H9 (cell line): ENCODE results near the gene HNMT. TPM values are rescaled to one million over a fixed set of nuclear protein-coding genes. Genes with fewer than 3 reads are reported as not detected.

Source experiments
- DNase-seq: peaks from one replicate; pipeline ENCODE4 v3.0.0-alpha.2; 2017
- H2AFZ ChIP-seq: one replicate; pipeline ENCODE4 v1.6.1; 2013; ENCODE audit warnings: mild to moderate bottlenecking, low read length, control low read depth, moderate library complexity
- H2AK5ac ChIP-seq: 2 replicates; pipeline ENCODE4 v1.6.1; 2013; ENCODE audit warnings: low read length, control low read depth, mixed read lengths; ENCODE audit not compliant: insufficient read length
- H2BK120ac ChIP-seq: one replicate; pipeline ENCODE4 v1.6.1; 2013; ENCODE audit warnings: low read depth, mild to moderate bottlenecking, low read length, control low read depth, inconsistent platforms; ENCODE audit not compliant: poor library complexity, severe bottlenecking
- H2BK12ac ChIP-seq: 2 replicates; pipeline ENCODE4 v1.6.1; 2013; ENCODE audit warnings: low read length, control low read depth, mixed read lengths, low read depth; ENCODE audit not compliant: insufficient read length
- H2BK15ac ChIP-seq: 2 replicates; pipeline ENCODE4 v1.6.1; 2013; ENCODE audit warnings: low read depth, low read length, control low read depth
- H2BK20ac ChIP-seq: one replicate; pipeline ENCODE4 v1.6.1; 2013; ENCODE audit warnings: low read depth, mild to moderate bottlenecking, low read length, control low read depth, inconsistent platforms; ENCODE audit not compliant: poor library complexity, severe bottlenecking
- H2BK5ac ChIP-seq: 2 replicates; pipeline ENCODE4 v1.6.1; 2013; ENCODE audit warnings: low read length, control low read depth, mixed read lengths; ENCODE audit not compliant: insufficient read length
- H3K14ac ChIP-seq: 2 replicates; pipeline ENCODE4 v1.6.1; 2013; ENCODE audit warnings: low read length, control low read depth; ENCODE audit not compliant: insufficient read depth
- H3K18ac ChIP-seq: 2 replicates; pipeline ENCODE4 v1.6.1; 2013; ENCODE audit warnings: low read depth, mild to moderate bottlenecking, mixed read lengths, low read length, control low read depth; ENCODE audit not compliant: insufficient read length
- H3K23ac ChIP-seq: 2 replicates; pipeline ENCODE4 v1.6.1; 2013; ENCODE audit warnings: low read length, control low read depth, mixed read lengths, low read depth; ENCODE audit not compliant: insufficient read length
- H3K23me2 ChIP-seq: 2 replicates; pipeline ENCODE4 v1.6.1; 2013; ENCODE audit warnings: low read depth, mild to moderate bottlenecking, mixed read lengths, low read length, control low read depth; ENCODE audit not compliant: insufficient read length, poor library complexity, severe bottlenecking
- H3K27ac ChIP-seq: 2 replicates; pipeline ENCODE4 v1.5.1; 2013; ENCODE audit warnings: low read length, control low read depth, mixed read lengths, low read depth; ENCODE audit not compliant: insufficient read length
- H3K27me3 ChIP-seq: 2 replicates; pipeline ENCODE4 v1.6.1; 2013; ENCODE audit warnings: low read length, control low read depth, inconsistent platforms; ENCODE audit not compliant: insufficient read depth
- H3K4ac ChIP-seq: 2 replicates; pipeline ENCODE4 v1.6.1; 2013; ENCODE audit warnings: low read depth, mild to moderate bottlenecking, control low read depth, inconsistent platforms, low read length, moderate library complexity
- H3K4me1 ChIP-seq: 2 replicates; pipeline ENCODE4 v1.6.1; 2013; ENCODE audit warnings: low read length, control low read depth, inconsistent platforms; ENCODE audit not compliant: insufficient read depth
- H3K4me2 ChIP-seq: 2 replicates; pipeline ENCODE4 v1.6.1; 2013; ENCODE audit warnings: low read length, control low read depth, mixed read lengths; ENCODE audit not compliant: insufficient read length, insufficient read depth
- H3K56ac ChIP-seq: 2 replicates; pipeline ENCODE4 v1.6.1; 2013; ENCODE audit warnings: low read depth, mild to moderate bottlenecking, mixed read lengths, low read length, control low read depth; ENCODE audit not compliant: insufficient read length
- H3K79me1 ChIP-seq: 2 replicates; pipeline ENCODE4 v1.6.1; 2013; ENCODE audit warnings: low read depth, mild to moderate bottlenecking, moderate library complexity, low read length, control low read depth, inconsistent platforms; ENCODE audit not compliant: insufficient read depth, poor library complexity, severe bottlenecking
- H3K79me2 ChIP-seq: 2 replicates; pipeline ENCODE4 v1.6.1; 2013; ENCODE audit warnings: low read length, control low read depth, inconsistent platforms; ENCODE audit not compliant: insufficient read depth
- H3K9ac ChIP-seq: 2 replicates; pipeline ENCODE4 v1.6.1; 2013; ENCODE audit warnings: low read length, control low read depth, mixed read lengths; ENCODE audit not compliant: insufficient read length; ENCODE audit errors: extremely low read depth
- H3K9me3 ChIP-seq: one replicate; pipeline ENCODE4 v1.6.1; 2013; ENCODE audit warnings: low read depth, low read length, inconsistent platforms; ENCODE audit not compliant: control insufficient read depth
- H3T11ph ChIP-seq: one replicate; pipeline ENCODE4 v1.6.1; 2013; ENCODE audit warnings: mild to moderate bottlenecking, low read length, control low read depth, inconsistent platforms
- H4K20me1 ChIP-seq: one replicate; pipeline ENCODE4 v1.6.1; 2013; ENCODE audit not compliant: control insufficient read depth, insufficient read length, insufficient read depth
- H4K5ac ChIP-seq: 2 replicates; pipeline ENCODE4 v1.6.1; 2013; ENCODE audit warnings: low read depth, mild to moderate bottlenecking, mixed read lengths, low read length, control low read depth; ENCODE audit not compliant: insufficient read length
- H4K8ac ChIP-seq: replicated peaks from 2 replicates; pipeline ENCODE4 v1.6.1; 2013; ENCODE audit warnings: low read length, control low read depth, mixed read lengths, low read depth; ENCODE audit not compliant: insufficient read length
- H4K91ac ChIP-seq: 2 replicates; pipeline ENCODE4 v1.6.1; 2013; ENCODE audit warnings: low read depth, mild to moderate bottlenecking, moderate library complexity, mixed read lengths, low read length, control low read depth; ENCODE audit not compliant: insufficient read length
- H3K27ac Mint-ChIP-seq, 3 experiments: 2 replicates in 2 of 3; 3 replicates in 1 of 3; pipeline ENCODE4 v1.8.0; 2020 to 2021; ENCODE audit warnings: mixed read lengths in 3 of 3, mild to moderate bottlenecking in 1 of 3, moderate library complexity in 1 of 3
- H3K27me3 Mint-ChIP-seq: 2 replicates; pipeline ENCODE4 v1.8.0; 2021; ENCODE audit warnings: low read depth, mild to moderate bottlenecking, moderate library complexity, mixed read lengths
- H3K36me3 Mint-ChIP-seq, 3 experiments: 2 replicates in 2 of 3; 3 replicates in 1 of 3; pipeline ENCODE4 v1.8.0; 2020 to 2021; ENCODE audit warnings: low read depth in 3 of 3, mixed read lengths in 3 of 3; ENCODE audit not compliant: insufficient read depth in 1 of 3
- H3K4me1 Mint-ChIP-seq, 2 experiments: 2 replicates each; pipeline ENCODE4 v1.8.0; 2020; ENCODE audit warnings: mixed read lengths in 2 of 2
- H3K4me3 Mint-ChIP-seq, 2 experiments: 2 replicates in 1 of 2; 3 replicates in 1 of 2; pipeline ENCODE4 v1.8.0; 2020 to 2021; ENCODE audit warnings: mild to moderate bottlenecking in 2 of 2, mixed read lengths in 2 of 2, moderate library complexity in 1 of 2
- H3K9me3 Mint-ChIP-seq, 2 experiments: 2 replicates in 1 of 2; 3 replicates in 1 of 2; pipeline ENCODE4 v1.8.0; 2020; ENCODE audit warnings: mild to moderate bottlenecking in 2 of 2, mixed read lengths in 2 of 2, moderate library complexity in 1 of 2
- WGBS: extraction: QIAGEN DNeasy Blood & Tissue Kit; methylation state at CpG from one replicate; pipeline ENCODE4 v1.1.7; 2013; ENCODE audit warnings: missing lambda C conversion rate, low lambda C conversion rate, mixed read lengths; ENCODE audit not compliant: insufficient read length; ENCODE audit errors: extremely low coverage; 5-methylcytosine and 5-hydroxymethylcytosine counted together
- total RNA-seq: library from RNA; stranded (reverse); gene quantifications from 2 replicates; pipeline ENCODE4 v1.2.1, GENCODE V29; 2021
- TF ChIP-seq, protein P1 (sequence below): fragments of 200-600 bp; sonication (generic); conservative IDR thresholded peaks from 3 replicates; pipeline ENCODE4 v1.8.0; 2021; ENCODE audit warnings: antibody characterized with exemption, mild to moderate bottlenecking

Gene HNMT
- total RNA-seq, 1 experiment from 2014 or later: 1.3 TPM

DNA sequence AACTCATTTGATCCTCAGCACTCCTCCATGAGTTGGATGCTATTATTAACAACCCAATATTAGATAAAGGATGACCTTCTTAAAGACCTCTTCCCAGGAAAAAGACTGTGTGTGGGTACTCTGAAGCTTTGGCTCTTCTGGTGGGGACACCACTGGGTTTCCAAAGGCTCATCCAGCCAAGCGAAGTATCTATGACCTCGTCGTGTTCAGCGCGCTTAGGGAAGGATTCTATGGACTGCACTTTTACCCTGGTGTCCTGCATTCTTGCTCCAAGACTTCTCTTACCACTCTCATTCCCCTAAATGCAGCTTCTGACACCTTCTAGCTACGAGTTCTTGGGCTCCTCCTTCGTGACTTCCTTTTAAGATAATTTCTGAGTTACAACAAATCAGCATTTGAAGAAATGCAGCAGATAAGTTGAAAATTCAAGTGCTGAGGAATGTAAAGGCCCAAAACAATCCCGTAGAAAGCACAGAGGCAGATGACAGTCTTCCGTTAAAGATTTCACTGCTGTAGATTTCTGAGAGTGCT lies 673 bp upstream of the HNMT start:
- peak overlapping the region; percentile 23 to 88 (median 81); a peak in 5 of 7 replicates for H3K27ac Mint-ChIP-seq
- H3K9me3 ChIP-seq: no peaks in the 10 kb centered on the region
- peaks cover 18% of the 10 kb centered on the region in 2 experiments for H3K4me1 Mint-ChIP-seq
- no peak overlapping the region for H3K4ac ChIP-seq
- no peaks in the 10 kb centered on the region for H3K79me1 ChIP-seq
- no peak overlapping the region for H3K56ac ChIP-seq
- H3K4me3 Mint-ChIP-seq: no peak overlapping the region
- H3K18ac ChIP-seq: peak overlapping the region; percentile 0
- H3K23me2 ChIP-seq: no peaks in the 10 kb centered on the region
- no peaks in the 10 kb centered on the region for H3K27me3 Mint-ChIP-seq
- H3K4me2 ChIP-seq: no peak overlapping the region
- DNase-seq: no peak
- no peaks in the 10 kb centered on the region for H3K79me2 ChIP-seq
- no peak overlapping the region for H4K91ac ChIP-seq
- no peaks in the 10 kb centered on the region for H3K27me3 ChIP-seq
- no peaks in the 10 kb centered on the region; a peak in 1 of 5 replicates for H3K9me3 Mint-ChIP-seq
- no CpG with 5 or more reads among the region's 9 CpGs for WGBS
- H2AK5ac ChIP-seq: no peak overlapping the region
- H4K20me1 ChIP-seq: no peaks in the 10 kb centered on the region
- peak overlapping the region; percentile 97 for H2AFZ ChIP-seq
- no peak overlapping the region for H2BK12ac ChIP-seq
- H3K9ac ChIP-seq: no peak overlapping the region
- no peak overlapping the region for H2BK120ac ChIP-seq
- no peak overlapping the region for H2BK15ac ChIP-seq
- no peak overlapping the region for H2BK5ac ChIP-seq
- TF ChIP-seq, protein P1, sequence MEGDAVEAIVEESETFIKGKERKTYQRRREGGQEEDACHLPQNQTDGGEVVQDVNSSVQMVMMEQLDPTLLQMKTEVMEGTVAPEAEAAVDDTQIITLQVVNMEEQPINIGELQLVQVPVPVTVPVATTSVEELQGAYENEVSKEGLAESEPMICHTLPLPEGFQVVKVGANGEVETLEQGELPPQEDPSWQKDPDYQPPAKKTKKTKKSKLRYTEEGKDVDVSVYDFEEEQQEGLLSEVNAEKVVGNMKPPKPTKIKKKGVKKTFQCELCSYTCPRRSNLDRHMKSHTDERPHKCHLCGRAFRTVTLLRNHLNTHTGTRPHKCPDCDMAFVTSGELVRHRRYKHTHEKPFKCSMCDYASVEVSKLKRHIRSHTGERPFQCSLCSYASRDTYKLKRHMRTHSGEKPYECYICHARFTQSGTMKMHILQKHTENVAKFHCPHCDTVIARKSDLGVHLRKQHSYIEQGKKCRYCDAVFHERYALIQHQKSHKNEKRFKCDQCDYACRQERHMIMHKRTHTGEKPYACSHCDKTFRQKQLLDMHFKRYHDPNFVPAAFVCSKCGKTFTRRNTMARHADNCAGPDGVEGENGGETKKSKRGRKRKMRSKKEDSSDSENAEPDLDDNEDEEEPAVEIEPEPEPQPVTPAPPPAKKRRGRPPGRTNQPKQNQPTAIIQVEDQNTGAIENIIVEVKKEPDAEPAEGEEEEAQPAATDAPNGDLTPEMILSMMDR: no peak
- H3K27ac ChIP-seq: peak overlapping the region; percentile 43
- H4K5ac ChIP-seq: no peak overlapping the region
- peak overlapping the region; percentile 47 for H3T11ph ChIP-seq
- H2BK20ac ChIP-seq: no peak overlapping the region
- H4K8ac ChIP-seq: no peak overlapping the region
- H3K23ac ChIP-seq: no peak overlapping the region
- H3K4me1 ChIP-seq: peaks cover 7% of the 10 kb centered on the region
- no peaks in the 10 kb centered on the region for H3K36me3 Mint-ChIP-seq
- no peak overlapping the region for H3K14ac ChIP-seq
